WERI-Rb-1 (cell line): Measurements from ENCODE around the gene DGKI.

Source experiments
- DNase-seq: peaks from one replicate; pipeline ENCODE4 v3.0.0-alpha.2; 2020
- H3K27ac ChIP-seq: fragments of 250-450 bp; sonication (Bioruptor Pico); 2 replicates; pipeline ENCODE4 v1.5.1; 2020; ENCODE audit warnings: mild to moderate bottlenecking, moderate library complexity
- H3K27me3 ChIP-seq: fragments of 250-450 bp; sonication (Bioruptor Pico); 2 replicates; pipeline ENCODE4 v1.5.1; 2021; ENCODE audit warnings: mild to moderate bottlenecking, low read depth, moderate library complexity; ENCODE audit not compliant: insufficient read depth, severe bottlenecking
- H3K36me3 ChIP-seq: fragments of 250-450 bp; sonication (Bioruptor Pico); 2 replicates; pipeline ENCODE4 v1.5.1; 2020; ENCODE audit warnings: mild to moderate bottlenecking, moderate library complexity
- H3K4me3 ChIP-seq: 2 replicates; pipeline ENCODE4 v1.5.1; 2011; ENCODE audit warnings: low read depth, mild to moderate bottlenecking, control low read depth, low read length
- H3K9me3 ChIP-seq: fragments of 250-450 bp; sonication (Bioruptor Pico); 2 replicates; pipeline ENCODE4 v1.5.1; 2021; ENCODE audit warnings: mild to moderate bottlenecking, moderate library complexity; ENCODE audit not compliant: severe bottlenecking
- TF ChIP-seq, protein P1 (sequence below): IDR thresholded peaks from 2 replicates; pipeline ENCODE4 v1.5.1; 2011; ENCODE audit warnings: low read depth, mild to moderate bottlenecking, control low read depth, inconsistent platforms, low read length

Gene DGKI

DNA sequence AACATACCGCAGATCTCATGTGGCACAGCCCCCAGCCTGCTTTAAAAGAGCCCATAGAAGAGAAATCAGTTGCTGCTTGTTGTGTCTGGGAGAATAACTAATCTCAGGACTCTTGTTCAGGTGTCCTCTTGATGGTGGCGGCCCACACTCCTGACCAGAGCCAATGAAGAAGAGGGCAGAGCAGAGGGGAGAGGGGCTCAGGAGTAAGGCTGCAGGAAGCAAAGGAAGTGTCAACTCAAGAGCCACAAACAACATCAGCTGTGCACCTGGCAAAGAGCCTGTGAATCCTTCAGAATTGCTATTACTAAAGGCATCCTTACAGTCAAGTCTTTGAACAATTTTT is 443.4 kb downstream of the DGKI start:
- H3K27ac ChIP-seq = no peak overlapping the region
- TF ChIP-seq, protein P1, sequence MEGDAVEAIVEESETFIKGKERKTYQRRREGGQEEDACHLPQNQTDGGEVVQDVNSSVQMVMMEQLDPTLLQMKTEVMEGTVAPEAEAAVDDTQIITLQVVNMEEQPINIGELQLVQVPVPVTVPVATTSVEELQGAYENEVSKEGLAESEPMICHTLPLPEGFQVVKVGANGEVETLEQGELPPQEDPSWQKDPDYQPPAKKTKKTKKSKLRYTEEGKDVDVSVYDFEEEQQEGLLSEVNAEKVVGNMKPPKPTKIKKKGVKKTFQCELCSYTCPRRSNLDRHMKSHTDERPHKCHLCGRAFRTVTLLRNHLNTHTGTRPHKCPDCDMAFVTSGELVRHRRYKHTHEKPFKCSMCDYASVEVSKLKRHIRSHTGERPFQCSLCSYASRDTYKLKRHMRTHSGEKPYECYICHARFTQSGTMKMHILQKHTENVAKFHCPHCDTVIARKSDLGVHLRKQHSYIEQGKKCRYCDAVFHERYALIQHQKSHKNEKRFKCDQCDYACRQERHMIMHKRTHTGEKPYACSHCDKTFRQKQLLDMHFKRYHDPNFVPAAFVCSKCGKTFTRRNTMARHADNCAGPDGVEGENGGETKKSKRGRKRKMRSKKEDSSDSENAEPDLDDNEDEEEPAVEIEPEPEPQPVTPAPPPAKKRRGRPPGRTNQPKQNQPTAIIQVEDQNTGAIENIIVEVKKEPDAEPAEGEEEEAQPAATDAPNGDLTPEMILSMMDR = no peak
- H3K4me3 ChIP-seq = no peak overlapping the region
- no peaks in the 10 kb centered on the region for H3K9me3 ChIP-seq
- DNase-seq = no peak
- H3K27me3 ChIP-seq = no peaks in the 10 kb centered on the region
- no peaks in the 10 kb centered on the region for H3K36me3 ChIP-seq

GRCh38 chr7:137402536-137403352 is 444.0 kb downstream of the DGKI start:
- no peaks in the 10 kb centered on the region for H3K36me3 ChIP-seq
- DNase-seq = no peak
- H3K27ac ChIP-seq = no peak overlapping the region
- H3K9me3 ChIP-seq = no peaks in the 10 kb centered on the region
- no peaks in the 10 kb centered on the region for H3K27me3 ChIP-seq
- TF ChIP-seq, protein P1 = no peak
- no peak overlapping the region for H3K4me3 ChIP-seq

GRCh38 chr7:137399827-137400823 is 446.6 kb downstream of the DGKI start:
- Histone ChIP-seq H3K27ac (no peak overlapping the region), H3K4me3 (no peak overlapping the region), H3K36me3 (no peaks in the 10 kb centered on the region), H3K27me3 (no peaks in the 10 kb centered on the region), H3K9me3 (no peaks in the 10 kb centered on the region)
- TF ChIP-seq, protein P1 = no peak
- no peak for DNase-seq

DNA sequence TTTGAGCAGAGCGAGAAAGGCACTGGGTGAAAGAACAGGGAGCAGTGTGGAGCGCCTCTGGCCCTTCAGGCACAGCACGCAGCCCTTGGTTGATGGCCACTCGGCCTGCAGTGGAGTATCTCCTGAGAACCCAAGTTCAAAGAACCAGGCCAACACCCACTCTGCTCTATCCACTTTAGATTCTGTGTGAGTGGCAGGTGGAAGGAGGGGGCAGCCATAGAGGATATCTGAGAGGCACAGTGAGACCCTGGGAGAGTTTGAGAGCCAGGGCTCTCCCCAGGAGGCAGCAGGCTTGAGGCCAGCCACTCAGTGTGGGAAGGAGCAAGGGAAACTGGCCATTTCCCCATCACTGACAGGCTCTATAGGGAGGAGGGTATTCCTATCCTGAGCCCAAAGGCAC is 450.7 kb downstream of the DGKI start:
- H3K4me3 ChIP-seq = no peak overlapping the region
- no peaks in the 10 kb centered on the region for H3K27me3 ChIP-seq
- TF ChIP-seq, protein P1 = no peak

GRCh38 chr7:137395420-137395819 is 451.4 kb downstream of the DGKI start:
- no peaks in the 10 kb centered on the region for H3K27me3 ChIP-seq
- H3K27ac ChIP-seq = no peak overlapping the region
- no peaks in the 10 kb centered on the region for H3K9me3 ChIP-seq
- TF ChIP-seq, protein P1 = no peak
- no peak for DNase-seq
- no peak overlapping the region for H3K4me3 ChIP-seq
- H3K36me3 ChIP-seq = no peaks in the 10 kb centered on the region

More for the DNA sequence above, 450.7 kb downstream of the DGKI start:
- no peaks in the 10 kb centered on the region for H3K36me3 ChIP-seq
- no peaks in the 10 kb centered on the region for H3K9me3 ChIP-seq
- DNase-seq = no peak
- no peak overlapping the region for H3K27ac ChIP-seq
